GM18502 (cell line): ENCODE measurements around the gene PNKD.

Experiments used
- ATAC-seq: cut with Tn5 transposase; IDR thresholded peaks from one replicate; pipeline ENCODE4 v1.9.1; 2021; ENCODE audit warnings: mild to moderate bottlenecking; ENCODE audit not compliant: unreplicated experiment, poor library complexity

Gene PNKD

GRCh38 chr2:218366621-218367414 lies 96.5 kb downstream of the PNKD start:
- no peak for ATAC-seq

- ATAC-seq, result peak; percentile 96
Observed at GRCh38 chr2:218367415-218368149, 97.3 kb downstream of the PNKD start.

- no peak for ATAC-seq
Observed at GRCh38 chr2:218368150-218368528, 97.8 kb downstream of the PNKD start.

- no peak for ATAC-seq
Observed at GRCh38 chr2:218368621-218369153, 98.4 kb downstream of the PNKD start.

- no peak for ATAC-seq
Observed at GRCh38 chr2:218369330-218369729, 99.0 kb downstream of the PNKD start.

- ATAC-seq, result no peak
Observed at GRCh38 chr2:218370410-218371063, 100.2 kb downstream of the PNKD start.

- ATAC-seq, result no peak
Observed at GRCh38 chr2:218371983-218372350, 101.6 kb downstream of the PNKD start.

GRCh38 chr2:218374795-218375194 lies 104.5 kb downstream of the PNKD start:
- ATAC-seq, result no peak

- no peak for ATAC-seq
Observed at GRCh38 chr2:218375212-218375611, 104.9 kb downstream of the PNKD start.

- no peak for ATAC-seq
Observed at GRCh38 chr2:218378053-218378452, 107.7 kb downstream of the PNKD start.

- ATAC-seq, result no peak
Observed at GRCh38 chr2:218381916-218382366, 111.6 kb downstream of the PNKD start, which contains the start of gene SLC11A1. TSS of gene SLC11A1 (plus strand) at chr2:218382273. CDS start at chr2:218382369, 96 bp downstream.

GRCh38 chr2:218382785-218383184 lies 112.5 kb downstream of the PNKD start:
- no peak for ATAC-seq

- no peak for ATAC-seq
Observed at GRCh38 chr2:218383892-218384519, 113.7 kb downstream of the PNKD start.

GRCh38 chr2:218384975-218385374 lies 114.7 kb downstream of the PNKD start:
- no peak for ATAC-seq

GRCh38 chr2:218386505-218387368 lies 116.4 kb downstream of the PNKD start:
- no peak for ATAC-seq

- ATAC-seq, result no peak
Observed at GRCh38 chr2:218387369-218388194, 117.3 kb downstream of the PNKD start.

- no peak for ATAC-seq
Observed at GRCh38 chr2:218389333-218390150, 119.2 kb downstream of the PNKD start.

- no peak for ATAC-seq
Observed at GRCh38 chr2:218391202-218391601, 120.9 kb downstream of the PNKD start.
